ENCODE data around the gene INSL6.

Gene INSL6

DNA sequence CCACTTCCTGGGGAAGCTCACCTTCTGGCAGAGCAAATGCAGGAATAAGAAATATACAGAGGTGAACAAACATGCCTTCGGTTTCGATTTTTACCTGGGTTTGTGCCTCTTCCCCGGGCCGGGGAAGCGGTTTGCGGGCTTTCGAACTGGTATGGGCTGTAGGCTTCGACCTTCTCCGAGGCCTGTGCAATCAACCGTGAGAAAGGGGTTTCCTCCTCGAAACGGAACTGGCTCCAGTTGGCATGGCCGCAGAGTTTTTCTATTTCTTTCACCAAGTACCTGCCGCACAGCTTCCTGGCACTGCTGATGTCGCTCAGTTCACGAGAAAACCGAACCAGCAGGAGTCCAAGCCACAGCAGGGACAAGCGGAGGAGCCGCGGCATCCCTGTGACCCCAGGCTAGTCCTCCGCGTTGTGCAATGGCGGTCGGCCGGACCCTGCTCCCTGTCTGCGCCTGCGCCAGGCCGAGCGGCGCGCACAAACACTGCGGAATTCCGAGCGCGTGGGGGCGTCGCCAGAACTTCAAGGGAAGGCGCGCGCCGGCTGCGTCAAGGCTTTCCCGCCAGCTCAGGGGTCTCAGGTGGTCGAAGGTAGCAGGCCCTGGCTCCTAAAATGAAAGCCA, at the start of gene INSL6:
Gene INSL6, minus strand, starts transcription at position 420 of the 621 bp plus-strand sequence. Its CDS starts 37 bp downstream, at position 383.
- Histone ChIP-seq H3K27me3 (ENCODE audit: control insufficient read depth in 1 of 2, insufficient read depth in 2 of 2, low read length in 2 of 2) (peaks cover 0 to 2% of the 10 kb centered on the region in 2 donors), H3K9ac (ENCODE audit: low read length in 2 of 2) (no peak within 1 kb of the TSS), H3K36me3 (ENCODE audit: control insufficient read depth in 2 of 2, insufficient read depth in 2 of 2, low read length in 2 of 2) (no peaks in the 10 kb centered on the region), H3K4me1 (ENCODE audit: control insufficient read depth, insufficient read depth, low read length) (no peaks in the 10 kb centered on the region), H3K27ac (ENCODE audit: low read length) (no peak within 1 kb of the TSS), H3K4me3 (ENCODE audit: low read length in 2 of 2) (no peak within 1 kb of the TSS), H3K9me3 (ENCODE audit: control insufficient read depth in 2 of 2, low read length in 2 of 2) (no peaks in the 10 kb centered on the region)

DNA sequence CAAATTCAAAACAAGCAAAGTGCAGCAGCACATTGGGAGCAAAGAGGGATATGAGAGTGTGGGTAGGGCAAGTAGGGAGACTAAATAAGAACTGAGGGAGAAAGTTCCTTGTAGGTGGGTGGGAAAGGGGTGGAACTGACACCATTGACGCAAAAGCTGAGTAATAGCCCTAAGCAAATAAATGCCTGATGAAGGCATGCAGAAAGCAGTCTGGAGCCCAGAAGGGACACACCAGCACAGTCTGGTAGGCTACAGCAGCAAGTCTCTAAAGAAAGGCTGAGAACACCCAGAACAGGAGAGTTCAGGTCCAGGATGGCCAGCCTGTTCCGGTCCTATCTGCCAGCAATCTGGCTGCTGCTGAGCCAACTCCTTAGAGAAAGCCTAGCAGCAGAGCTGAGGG, 45.8 kb upstream of the INSL6 start, which contains the start of gene INSL4:
Gene INSL4, plus strand, starts transcription at position 208 of the 400 bp plus-strand sequence. Its CDS starts 105 bp downstream, at position 313.
- Histone ChIP-seq H3K4me1 (ENCODE audit: control insufficient read depth, insufficient read depth, low read length) (no peaks in the 10 kb centered on the region), H3K27ac (ENCODE audit: low read length) (no peak within 1 kb of the TSS), H3K9me3 (ENCODE audit: control insufficient read depth in 2 of 2, low read length in 2 of 2) (no peaks in the 10 kb centered on the region), H3K4me3 (ENCODE audit: low read length in 2 of 2) (no peak within 1 kb of the TSS), H3K27me3 (ENCODE audit: control insufficient read depth in 1 of 2, insufficient read depth in 2 of 2, low read length in 2 of 2) (peaks cover 2 to 4% of the 10 kb centered on the region in 2 donors), H3K9ac (ENCODE audit: low read length in 2 of 2) (no peak within 1 kb of the TSS), H3K36me3 (ENCODE audit: control insufficient read depth in 2 of 2, insufficient read depth in 2 of 2, low read length in 2 of 2) (no peaks in the 10 kb centered on the region)

- no peaks in the 10 kb centered on the region for H3K4me1 ChIP-seq (ENCODE audit: control insufficient read depth, insufficient read depth, low read length)
These were observed 45.1 kb upstream of the INSL6 start for GRCh38 chr9:5230554-5230953.

DNA sequence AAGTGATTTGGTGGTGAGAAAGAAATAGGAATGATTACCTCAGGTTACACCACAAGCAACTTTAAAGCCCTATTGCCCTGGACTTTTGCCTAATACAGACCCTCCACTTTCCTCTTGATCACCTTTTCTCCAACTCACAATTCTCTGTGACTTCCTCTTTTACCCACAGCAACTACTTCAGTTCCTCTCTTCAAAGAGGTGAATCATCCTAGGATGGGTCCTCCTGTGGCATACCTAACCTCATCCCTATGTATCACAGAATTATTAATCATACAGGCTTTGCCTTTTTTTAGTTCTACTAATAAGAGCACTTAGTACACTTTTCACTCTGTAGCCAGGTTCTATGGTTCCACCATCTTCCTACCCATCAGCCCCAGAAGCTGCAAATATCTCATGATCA, 19.6 kb upstream of the INSL6 start:
- no peak overlapping the region for H3K4me3 ChIP-seq (ENCODE audit: low read length in 2 of 2)
- no peaks in the 10 kb centered on the region for H3K9me3 ChIP-seq (ENCODE audit: control insufficient read depth in 2 of 2, low read length in 2 of 2)
- H3K36me3 ChIP-seq (ENCODE audit: control insufficient read depth in 2 of 2, insufficient read depth in 2 of 2, low read length in 2 of 2): no peaks in the 10 kb centered on the region
- H3K27ac ChIP-seq (ENCODE audit: low read length): no peak overlapping the region
- no peaks in the 10 kb centered on the region for H3K4me1 ChIP-seq (ENCODE audit: control insufficient read depth, insufficient read depth, low read length)
- no peaks in the 10 kb centered on the region for H3K27me3 ChIP-seq (ENCODE audit: control insufficient read depth in 1 of 2, insufficient read depth in 2 of 2, low read length in 2 of 2)
- no peak overlapping the region for H3K9ac ChIP-seq (ENCODE audit: low read length in 2 of 2)

More at GRCh38 chr9:5230554-5230953, 45.1 kb upstream of the INSL6 start:
- no peak overlapping the region for H3K4me3 ChIP-seq (ENCODE audit: low read length in 2 of 2)
- H3K27me3 ChIP-seq (ENCODE audit: control insufficient read depth in 1 of 2, insufficient read depth in 2 of 2, low read length in 2 of 2): peaks cover 2 to 4% of the 10 kb centered on the region in 2 donors
- H3K27ac ChIP-seq (ENCODE audit: low read length): no peak overlapping the region
- H3K36me3 ChIP-seq (ENCODE audit: control insufficient read depth in 2 of 2, insufficient read depth in 2 of 2, low read length in 2 of 2): no peaks in the 10 kb centered on the region
- no peak overlapping the region for H3K9ac ChIP-seq (ENCODE audit: low read length in 2 of 2)
- no peaks in the 10 kb centered on the region for H3K9me3 ChIP-seq (ENCODE audit: control insufficient read depth in 2 of 2, low read length in 2 of 2)

DNA sequence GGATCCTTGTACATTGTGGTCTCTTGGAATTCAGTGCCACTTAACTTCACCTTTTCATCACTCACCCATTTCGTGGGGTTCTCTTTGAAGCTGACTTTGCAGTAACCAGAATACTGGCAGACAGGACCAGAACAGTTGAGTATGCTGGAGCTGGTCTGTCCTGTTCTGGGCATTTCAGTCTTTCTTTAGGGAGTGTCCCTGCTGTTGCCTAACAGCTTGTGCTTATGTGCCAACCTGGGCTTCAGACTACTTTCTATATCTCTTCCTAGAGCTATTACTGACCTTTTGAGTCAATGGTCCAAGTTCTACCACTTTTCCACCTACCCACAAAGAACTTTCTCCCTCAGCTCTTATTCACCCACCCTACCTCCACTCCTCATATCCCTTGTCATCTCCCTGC, 10.0 kb upstream of the INSL6 start:
- Histone ChIP-seq H3K4me1 (ENCODE audit: control insufficient read depth, insufficient read depth, low read length) (no peaks in the 10 kb centered on the region), H3K36me3 (ENCODE audit: control insufficient read depth in 2 of 2, insufficient read depth in 2 of 2, low read length in 2 of 2) (no peaks in the 10 kb centered on the region), H3K4me3 (ENCODE audit: low read length in 2 of 2) (no peak overlapping the region), H3K27ac (ENCODE audit: low read length) (no peak overlapping the region), H3K9me3 (ENCODE audit: control insufficient read depth in 2 of 2, low read length in 2 of 2) (peaks cover 0 to 3% of the 10 kb centered on the region in 2 donors), H3K27me3 (ENCODE audit: control insufficient read depth in 1 of 2, insufficient read depth in 2 of 2, low read length in 2 of 2) (no peaks in the 10 kb centered on the region), H3K9ac (ENCODE audit: low read length in 2 of 2) (no peak overlapping the region)

DNA sequence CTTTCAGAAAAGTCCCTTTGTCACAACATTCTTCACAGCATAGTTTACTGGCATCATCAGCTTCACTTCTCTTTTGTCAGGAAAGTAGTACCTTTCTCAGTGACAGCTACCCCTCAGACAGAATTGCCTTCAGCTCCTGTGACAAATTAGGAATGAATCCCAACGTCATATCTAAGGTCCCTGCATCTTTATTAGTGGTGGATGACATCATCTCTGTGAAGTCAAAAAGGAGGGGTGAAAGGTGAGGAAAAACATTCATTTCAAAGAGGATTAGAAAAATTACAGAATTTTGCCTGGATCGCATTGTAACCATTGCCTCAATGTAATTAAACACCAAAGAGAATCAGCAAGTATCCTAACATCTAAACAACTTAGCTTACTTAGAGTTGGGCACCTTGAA, 7.9 kb upstream of the INSL6 start:
- H3K4me1 ChIP-seq (ENCODE audit: control insufficient read depth, insufficient read depth, low read length): no peaks in the 10 kb centered on the region
- peaks cover 0 to 3% of the 10 kb centered on the region in 2 donors for H3K9me3 ChIP-seq (ENCODE audit: control insufficient read depth in 2 of 2, low read length in 2 of 2)
- no peaks in the 10 kb centered on the region for H3K36me3 ChIP-seq (ENCODE audit: control insufficient read depth in 2 of 2, insufficient read depth in 2 of 2, low read length in 2 of 2)
- H3K4me3 ChIP-seq (ENCODE audit: low read length in 2 of 2): no peak overlapping the region
- H3K9ac ChIP-seq (ENCODE audit: low read length in 2 of 2): no peak overlapping the region
- no peak overlapping the region for H3K27ac ChIP-seq (ENCODE audit: low read length)
- H3K27me3 ChIP-seq (ENCODE audit: control insufficient read depth in 1 of 2, insufficient read depth in 2 of 2, low read length in 2 of 2): peaks cover 0 to 2% of the 10 kb centered on the region in 2 donors

GRCh38 chr9:5191985-5192384, 6.5 kb upstream of the INSL6 start:
- Histone ChIP-seq H3K27me3 (ENCODE audit: control insufficient read depth in 1 of 2, insufficient read depth in 2 of 2, low read length in 2 of 2) (peaks cover 0 to 2% of the 10 kb centered on the region in 2 donors), H3K9me3 (ENCODE audit: control insufficient read depth in 2 of 2, low read length in 2 of 2) (no peaks in the 10 kb centered on the region), H3K36me3 (ENCODE audit: control insufficient read depth in 2 of 2, insufficient read depth in 2 of 2, low read length in 2 of 2) (no peaks in the 10 kb centered on the region), H3K9ac (ENCODE audit: low read length in 2 of 2) (no peak overlapping the region), H3K27ac (ENCODE audit: low read length) (no peak overlapping the region), H3K4me1 (ENCODE audit: control insufficient read depth, insufficient read depth, low read length) (no peaks in the 10 kb centered on the region), H3K4me3 (ENCODE audit: low read length in 2 of 2) (no peak overlapping the region)

DNA sequence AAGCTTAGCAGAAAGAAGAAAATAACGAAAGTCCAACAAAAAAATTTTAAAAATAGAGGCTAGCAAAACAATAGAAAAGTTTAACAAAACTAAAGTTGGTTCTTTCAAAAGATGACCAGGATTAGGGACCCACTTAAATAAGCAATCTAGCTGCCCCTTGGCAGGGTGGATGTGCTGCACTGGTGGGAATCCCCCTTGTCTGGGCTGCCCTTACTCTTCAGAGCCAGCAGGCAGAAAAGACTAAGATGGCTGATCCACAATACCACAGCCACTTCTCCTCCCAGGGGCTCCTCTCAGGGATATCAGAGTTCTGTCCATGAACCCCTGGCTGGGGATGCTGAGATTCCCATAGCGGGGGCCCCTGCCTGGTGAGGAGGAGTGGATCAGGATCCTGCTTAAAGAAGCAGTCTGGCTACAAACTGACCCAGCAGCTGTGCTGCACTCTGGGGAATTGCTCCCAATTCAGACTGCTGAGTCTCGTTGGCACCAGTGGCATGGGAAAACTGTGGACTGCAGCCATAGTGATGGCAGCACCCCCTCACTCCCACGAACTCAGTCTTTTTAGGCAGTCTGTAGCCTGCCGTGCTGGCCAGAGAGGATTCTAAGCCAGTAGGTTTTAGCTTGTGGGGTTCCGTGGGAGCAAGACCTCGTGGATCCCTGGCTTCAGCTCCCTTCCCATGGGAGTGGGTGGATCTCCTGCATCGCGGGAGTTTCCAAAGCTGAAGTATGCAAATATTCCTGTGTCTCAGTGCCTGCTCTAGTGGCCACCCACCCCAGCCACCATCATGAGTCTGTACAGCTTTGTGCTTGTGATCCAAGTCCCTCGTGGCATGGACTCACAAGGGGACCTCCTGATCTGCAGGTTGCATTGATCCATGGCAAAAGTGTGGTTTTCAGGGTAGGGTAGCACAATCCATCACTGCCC, 2.9 kb upstream of the INSL6 start:
- no peaks in the 10 kb centered on the region for H3K36me3 ChIP-seq (ENCODE audit: control insufficient read depth in 2 of 2, insufficient read depth in 2 of 2, low read length in 2 of 2)
- no peaks in the 10 kb centered on the region for H3K4me1 ChIP-seq (ENCODE audit: control insufficient read depth, insufficient read depth, low read length)
- peaks cover 0 to 2% of the 10 kb centered on the region in 2 donors for H3K27me3 ChIP-seq (ENCODE audit: control insufficient read depth in 1 of 2, insufficient read depth in 2 of 2, low read length in 2 of 2)
- H3K4me3 ChIP-seq (ENCODE audit: low read length in 2 of 2): no peak overlapping the region
- no peaks in the 10 kb centered on the region for H3K9me3 ChIP-seq (ENCODE audit: control insufficient read depth in 2 of 2, low read length in 2 of 2)
- H3K27ac ChIP-seq (ENCODE audit: low read length): no peak overlapping the region
- H3K9ac ChIP-seq (ENCODE audit: low read length in 2 of 2): no peak overlapping the region

DNA sequence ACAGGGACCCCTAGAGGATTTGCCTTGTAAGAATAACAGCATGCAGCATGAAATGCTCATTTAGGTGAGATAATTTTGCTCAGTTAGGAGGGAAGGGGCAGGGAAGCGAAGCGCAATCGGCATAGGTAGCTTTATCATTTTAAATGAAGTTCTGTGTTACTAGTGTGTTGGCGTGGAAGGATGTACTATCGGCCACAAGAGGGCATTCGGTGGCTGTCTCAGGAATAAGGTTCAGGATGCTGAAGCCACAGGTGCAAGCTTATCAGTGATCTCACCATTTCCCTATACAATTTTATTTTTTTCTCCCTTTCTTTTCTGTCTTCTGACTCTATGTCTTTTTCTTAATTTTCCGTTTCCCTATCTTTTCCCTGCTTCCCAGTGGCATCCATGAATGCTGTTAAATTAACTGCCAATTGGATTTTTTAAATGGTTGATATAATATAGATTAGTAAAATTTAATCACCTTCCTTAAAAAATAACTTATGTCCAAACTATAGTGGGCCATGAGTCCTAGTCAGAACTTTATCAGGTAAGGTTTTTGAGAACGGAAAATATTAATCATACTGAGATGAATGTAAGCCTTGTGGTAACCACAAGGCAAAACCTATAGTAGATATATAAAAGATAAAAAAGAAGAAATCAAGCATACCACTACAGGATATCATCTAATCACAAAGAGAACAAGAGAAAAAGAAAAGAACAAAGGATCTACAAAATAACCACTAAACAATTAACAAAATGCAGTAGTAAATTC, 1.2 kb upstream of the INSL6 start:
- H3K4me1 ChIP-seq (ENCODE audit: control insufficient read depth, insufficient read depth, low read length): no peaks in the 10 kb centered on the region
- no peaks in the 10 kb centered on the region for H3K9me3 ChIP-seq (ENCODE audit: control insufficient read depth in 2 of 2, low read length in 2 of 2)
- no peaks in the 10 kb centered on the region for H3K36me3 ChIP-seq (ENCODE audit: control insufficient read depth in 2 of 2, insufficient read depth in 2 of 2, low read length in 2 of 2)
- H3K9ac ChIP-seq (ENCODE audit: low read length in 2 of 2): no peak overlapping the region
- no peak overlapping the region for H3K27ac ChIP-seq (ENCODE audit: low read length)
- H3K27me3 ChIP-seq (ENCODE audit: control insufficient read depth in 1 of 2, insufficient read depth in 2 of 2, low read length in 2 of 2): peaks cover 0 to 2% of the 10 kb centered on the region in 2 donors
- no peak overlapping the region for H3K4me3 ChIP-seq (ENCODE audit: low read length in 2 of 2)

GRCh38 chr9:5184776-5185175, 663 bp downstream of the INSL6 start:
- peaks cover 0 to 2% of the 10 kb centered on the region in 2 donors for H3K27me3 ChIP-seq (ENCODE audit: control insufficient read depth in 1 of 2, insufficient read depth in 2 of 2, low read length in 2 of 2)
- no peak overlapping the region for H3K9ac ChIP-seq (ENCODE audit: low read length in 2 of 2)
- no peaks in the 10 kb centered on the region for H3K4me1 ChIP-seq (ENCODE audit: control insufficient read depth, insufficient read depth, low read length)
- no peak overlapping the region for H3K27ac ChIP-seq (ENCODE audit: low read length)
- H3K9me3 ChIP-seq (ENCODE audit: control insufficient read depth in 2 of 2, low read length in 2 of 2): peaks cover 0 to 2% of the 10 kb centered on the region in 2 donors
- H3K4me3 ChIP-seq (ENCODE audit: low read length in 2 of 2): no peak overlapping the region
- no peaks in the 10 kb centered on the region for H3K36me3 ChIP-seq (ENCODE audit: control insufficient read depth in 2 of 2, insufficient read depth in 2 of 2, low read length in 2 of 2)

All from stomach smooth muscle (tissue), 2 donors.